ENCODE results near the gene ACSBG1.
A peak's percentile ranks its signal among the peaks of the same experiment; 100 is the strongest.

ACSBG1 gene

DNA sequence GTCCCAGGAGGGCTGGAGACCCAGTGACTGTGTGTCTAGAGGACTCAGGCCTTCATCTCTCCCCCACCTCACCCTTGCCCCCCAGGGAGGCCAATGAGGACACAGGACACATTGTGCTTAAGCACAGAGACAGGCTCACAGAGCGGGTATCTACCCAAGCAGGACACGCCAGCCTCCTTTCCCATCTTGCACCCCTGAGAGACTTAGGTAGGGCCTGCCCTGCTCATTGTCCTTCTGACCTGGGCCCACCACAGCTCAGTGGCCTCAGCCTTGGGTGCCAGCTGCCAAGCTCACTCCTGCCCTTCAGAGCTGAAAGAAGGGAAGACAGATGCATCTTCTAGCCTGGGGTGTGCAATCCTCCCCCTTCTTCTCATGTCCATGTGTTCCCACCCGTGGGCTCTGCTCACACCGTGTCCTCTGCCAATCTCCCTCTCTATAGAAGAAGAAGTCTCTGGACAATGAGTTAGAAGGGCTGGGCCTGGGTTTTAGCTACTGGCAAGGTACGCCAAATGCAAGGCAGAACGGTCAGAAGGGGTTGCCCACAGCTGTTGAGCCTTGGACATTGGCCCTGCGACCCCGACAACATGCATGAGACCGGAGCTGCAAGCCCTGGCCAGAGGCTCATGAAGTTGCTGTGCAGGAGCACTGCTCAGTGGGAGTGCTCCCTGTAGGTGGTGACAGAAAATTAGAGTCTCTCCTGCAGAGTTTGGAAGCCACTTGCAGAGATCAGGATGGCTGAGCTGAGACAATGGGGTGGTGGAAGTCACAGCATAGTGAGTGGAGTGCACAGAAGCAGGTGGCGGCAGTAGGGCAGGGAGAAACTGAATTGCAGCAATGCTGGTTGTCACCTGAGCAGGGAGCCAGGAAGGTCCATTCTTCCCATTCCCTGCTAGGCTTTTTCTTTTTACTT, 32.8 kb downstream of the ACSBG1 start:
- DNase-seq = no peak

GRCh38 chr15:78200276-78200930, 34.0 kb downstream of the ACSBG1 start:
- DNase-seq = no peak

DNA sequence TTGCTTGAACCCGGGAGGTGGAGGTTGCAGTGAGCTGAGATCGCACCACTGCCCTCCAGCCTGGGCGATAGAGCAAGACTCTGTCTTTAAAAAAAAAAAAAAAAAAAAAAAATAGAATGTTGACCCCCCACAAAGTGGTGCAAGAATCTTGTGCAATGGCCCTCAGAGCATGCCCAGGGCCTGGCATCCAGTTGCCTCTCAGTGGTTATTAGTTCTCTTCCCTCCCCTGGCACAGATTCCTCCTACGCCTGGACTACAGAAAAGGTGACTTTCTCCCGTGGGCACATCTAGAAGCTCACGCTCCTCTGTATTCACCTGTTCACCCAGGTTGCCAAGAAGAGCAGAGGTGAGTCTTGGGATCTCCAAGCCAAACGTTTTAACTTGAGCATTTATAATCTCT, 36.7 kb downstream of the ACSBG1 start:
- DNase-seq = no peak

DNA sequence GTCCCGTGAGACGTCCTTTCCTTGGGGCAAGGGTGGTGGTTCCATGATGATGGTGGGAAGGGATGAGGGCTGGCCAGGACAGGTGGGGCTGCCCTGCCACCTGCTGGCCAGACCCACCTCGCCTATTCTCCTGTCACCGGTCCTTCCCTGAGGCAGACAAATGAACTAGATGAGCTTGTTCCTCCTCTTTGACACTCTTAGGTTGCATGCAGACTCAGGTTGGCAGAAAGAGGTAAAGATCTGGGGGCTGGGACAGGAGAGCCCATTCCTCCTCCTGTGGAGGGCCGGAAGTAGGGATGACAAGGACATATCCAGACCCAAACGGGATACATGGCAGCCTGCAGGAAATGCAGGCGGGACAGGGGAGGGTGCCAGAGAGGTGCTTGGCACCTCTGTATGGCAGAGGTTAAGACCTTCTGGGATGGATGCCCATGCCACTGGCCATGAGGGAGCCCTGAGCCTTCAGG, 38.6 kb downstream of the ACSBG1 start:
- peak in 1 of 2 experiments; percentile 66 for DNase-seq

DNA sequence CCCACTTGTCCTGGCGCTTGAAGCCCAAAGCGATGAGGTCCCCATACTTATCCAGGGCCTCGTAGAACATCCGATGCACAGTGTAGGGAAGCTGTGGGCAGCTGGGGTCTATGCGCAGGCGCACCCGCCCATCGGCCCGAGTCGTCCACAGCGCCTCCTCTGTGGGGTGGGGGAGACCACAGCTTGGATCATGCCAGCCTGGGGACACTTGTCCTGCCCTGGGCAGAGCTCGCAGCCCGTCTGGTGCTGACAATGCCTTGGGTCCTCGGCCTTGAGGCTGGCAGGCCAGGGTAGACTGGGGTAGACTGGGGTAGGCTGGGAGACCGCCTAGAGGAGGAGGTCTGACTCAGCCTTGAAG, 39.8 kb downstream of the ACSBG1 start:
- DNase-seq = no peak

DNA sequence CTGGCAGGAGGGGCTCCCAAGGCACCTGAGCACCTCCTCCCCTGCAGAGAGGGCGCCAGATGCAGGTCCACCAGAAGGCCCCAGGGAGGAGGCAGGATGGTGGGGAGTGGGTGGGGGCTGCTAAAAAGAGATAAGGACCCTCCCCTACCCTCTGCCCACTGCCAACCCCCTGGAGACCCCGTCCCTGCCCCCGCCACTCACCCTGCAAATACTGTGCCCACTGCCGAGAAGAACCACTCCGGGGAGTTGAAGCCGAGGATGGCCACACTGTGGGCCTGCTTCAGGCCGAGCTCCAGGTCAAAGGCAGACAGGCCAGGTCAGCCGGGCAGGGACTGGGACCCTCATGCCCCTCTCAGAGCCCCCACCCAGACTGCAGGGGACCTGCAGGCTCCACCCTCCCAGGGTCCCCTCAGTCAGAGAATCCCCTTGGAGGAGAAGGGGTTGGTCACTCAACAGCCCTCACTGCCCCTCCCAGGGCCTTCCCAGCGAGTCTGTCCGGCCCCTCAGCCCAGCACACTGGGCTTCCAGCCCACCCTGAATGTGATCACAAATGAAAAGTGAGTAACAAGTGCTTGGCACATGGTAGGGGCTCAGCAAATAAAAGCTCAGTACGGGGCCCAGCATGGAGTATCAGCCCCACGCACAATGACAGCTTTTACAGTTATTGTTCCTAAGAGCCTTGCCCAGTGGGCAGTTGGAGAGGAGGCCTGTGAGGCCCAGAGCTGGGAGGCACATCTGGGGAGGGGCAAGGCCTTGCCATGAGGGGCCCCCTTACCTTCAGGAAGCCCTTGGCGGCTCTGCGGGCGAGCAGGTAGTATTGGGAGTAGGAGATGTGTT, 40.4 kb downstream of the ACSBG1 start:
- no peak for DNase-seq

GRCh38 chr15:78192826-78193594, 41.4 kb downstream of the ACSBG1 start:
- no peak for DNase-seq

DNA sequence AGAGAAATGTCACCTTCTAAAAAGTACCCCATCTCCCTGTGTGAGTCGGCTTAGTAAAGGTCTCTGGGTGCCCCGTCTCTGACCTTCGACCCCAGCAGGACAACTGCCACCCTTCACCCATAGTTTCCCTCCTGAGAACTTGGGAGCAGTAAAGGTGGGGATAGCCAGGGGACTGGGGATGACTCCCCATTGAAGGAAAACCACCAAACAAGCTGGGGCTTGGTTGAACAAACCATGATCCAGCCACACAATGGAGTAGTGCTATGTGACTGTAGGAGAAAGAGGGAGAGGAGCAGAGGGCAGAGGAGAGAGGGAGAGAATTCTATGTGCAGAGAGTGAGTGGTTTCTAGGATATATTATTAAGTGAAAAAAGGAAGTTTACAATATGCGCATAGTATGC, 51.5 kb downstream of the ACSBG1 start:
- no peak for DNase-seq

DNA sequence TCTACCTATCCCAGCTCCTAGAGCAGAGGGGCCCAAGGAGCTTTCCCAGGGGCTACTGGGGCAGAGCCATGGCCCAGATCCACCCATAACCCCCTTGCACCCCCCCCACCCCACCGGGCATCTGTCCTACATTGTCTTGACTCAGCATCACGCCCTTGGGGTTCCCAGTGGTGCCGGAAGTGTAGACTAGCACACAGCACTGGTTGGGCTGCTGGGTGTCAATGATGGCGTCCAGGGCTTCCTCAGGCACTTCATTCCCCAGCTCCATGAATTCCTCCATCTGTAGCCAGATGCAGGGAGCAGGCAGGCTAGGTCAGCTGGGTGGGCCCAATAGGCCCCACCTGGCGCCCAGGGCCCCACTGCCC, 52.0 kb downstream of the ACSBG1 start:
- DNase-seq = no peak

GRCh38 chr15:78179906-78180305, 54.5 kb downstream of the ACSBG1 start:
- no peak for DNase-seq

DNA sequence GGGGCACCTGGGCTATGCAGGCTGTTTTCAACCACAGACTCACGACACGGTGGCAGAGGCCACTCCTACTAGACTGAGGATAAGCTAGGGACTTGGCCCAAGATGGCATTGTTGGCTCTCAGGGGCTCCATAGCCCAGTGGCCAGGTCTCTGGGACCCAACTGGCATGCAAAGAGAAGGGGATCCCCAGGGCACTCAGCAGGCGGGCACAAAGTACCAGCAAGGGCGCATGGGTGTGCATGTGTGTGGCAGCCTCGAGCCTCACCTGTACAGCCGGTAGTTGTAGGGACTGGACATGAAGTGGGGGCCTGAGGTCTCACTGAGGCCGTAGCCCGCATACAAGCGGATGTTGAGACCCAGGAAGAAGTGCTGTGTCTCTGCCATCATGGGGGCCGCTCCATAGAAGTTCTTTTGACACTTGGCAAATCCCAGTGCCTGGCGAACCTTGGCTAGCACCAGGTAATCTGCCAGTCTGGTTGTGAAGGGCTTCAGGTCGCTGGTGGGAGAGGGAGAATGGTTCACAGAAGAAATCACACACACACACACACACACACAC, 55.0 kb downstream of the ACSBG1 start:
- DNase-seq = no peak

GRCh38 chr15:78178064-78178463, 56.3 kb downstream of the ACSBG1 start:
- no peak for DNase-seq

- DNase-seq = peak; percentile 12 to 19
Measured at GRCh38 chr15:78177447-78177873, 56.9 kb downstream of the ACSBG1 start.

- peak; percentile 4 to 53 for DNase-seq
Measured at GRCh38 chr15:78175330-78175729, 59.0 kb downstream of the ACSBG1 start.

DNA sequence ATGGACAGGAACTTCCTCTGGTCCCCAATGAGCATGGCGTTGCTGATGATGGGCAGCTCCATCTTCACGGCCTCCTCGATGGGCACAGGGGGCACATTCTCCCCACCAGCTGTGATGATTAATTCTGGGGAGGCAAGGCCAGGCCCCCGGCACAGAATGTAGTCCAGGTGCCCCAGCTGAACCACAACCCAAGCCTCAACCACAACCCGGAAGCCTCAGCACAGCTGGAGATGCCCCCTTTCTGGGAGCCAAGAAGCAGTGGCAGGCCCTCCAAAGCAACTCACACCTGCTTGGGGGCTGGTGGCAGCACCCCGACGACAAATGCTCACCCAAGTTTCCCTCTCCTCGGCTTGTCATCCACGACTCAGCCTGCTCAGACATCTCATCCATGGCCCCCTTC, 60.0 kb downstream of the ACSBG1 start:
- no peak for DNase-seq

- no peak for DNase-seq
Measured at GRCh38 chr15:78171864-78172472, 62.4 kb downstream of the ACSBG1 start.

DNA sequence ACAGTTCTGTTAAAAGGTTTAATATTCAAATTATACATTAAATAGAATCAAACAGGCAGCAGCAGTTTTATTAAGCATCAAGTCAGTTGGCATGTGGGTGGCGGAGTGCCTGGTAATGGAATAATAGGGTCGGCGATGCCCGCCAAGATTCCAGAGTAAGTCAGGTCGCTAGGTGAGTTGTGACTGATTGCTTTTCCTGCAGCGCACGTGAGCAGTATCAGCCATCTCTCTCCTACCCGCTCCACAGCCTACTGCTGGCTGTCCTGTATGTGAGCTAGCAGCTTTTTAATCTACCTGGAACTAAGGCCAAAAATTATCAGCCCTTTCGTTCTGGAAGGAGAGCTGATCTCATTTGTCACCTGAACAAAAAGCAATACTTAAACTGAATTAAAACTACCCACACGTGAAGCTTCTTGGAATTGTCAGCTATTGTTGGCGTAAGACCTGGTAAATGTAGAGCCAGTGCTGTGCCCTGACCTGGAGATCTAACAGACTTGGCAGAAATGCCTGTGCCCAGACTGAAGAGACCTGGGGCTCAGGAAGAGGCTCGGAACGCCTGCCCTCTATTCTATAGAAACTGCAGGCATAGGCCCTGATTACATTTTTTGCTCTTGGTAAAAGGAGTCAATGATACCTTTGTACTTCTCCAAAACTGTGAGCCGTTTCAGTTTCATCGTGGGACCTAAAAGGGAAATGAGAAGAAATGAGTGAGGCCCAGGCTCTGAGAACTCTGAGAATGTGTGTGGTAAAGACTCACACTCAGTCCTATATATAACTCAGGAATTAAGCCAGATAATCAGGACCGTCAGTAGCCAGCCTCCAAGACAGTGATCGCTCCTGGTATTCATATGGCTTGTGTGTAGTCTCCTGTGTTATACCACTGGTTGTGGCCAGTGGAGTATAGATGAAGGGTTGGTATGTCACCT, 63.3 kb downstream of the ACSBG1 start:
- DNase-seq = no peak

DNA sequence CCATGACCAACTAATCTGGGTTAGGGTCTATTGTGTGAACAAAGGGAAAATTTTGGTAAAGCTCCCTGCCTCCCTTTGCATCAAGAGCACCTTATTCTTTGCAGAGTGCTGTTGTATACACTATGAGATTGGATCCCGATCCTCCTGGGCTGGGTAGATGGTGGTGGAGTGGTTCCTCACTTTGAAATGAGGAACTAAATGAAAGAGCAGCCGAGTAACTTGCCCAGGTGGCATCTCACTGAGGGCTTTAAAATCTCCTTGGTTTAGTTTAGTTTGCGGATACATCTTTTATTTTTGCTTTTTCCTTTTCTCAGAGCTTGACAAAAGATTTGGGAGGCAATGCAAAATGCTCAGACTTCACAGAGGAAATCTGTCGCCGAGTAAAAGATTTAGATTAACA, 65.8 kb downstream of the ACSBG1 start:
- DNase-seq = no peak

- DNase-seq = no peak
Measured at GRCh38 chr15:78167227-78167888, 67.0 kb downstream of the ACSBG1 start.

GRCh38 chr15:78164010-78164409, 70.4 kb downstream of the ACSBG1 start:
- DNase-seq = no peak

Data from NCI-H526 (cell line).